Esophagus muscularis mucosa (tissue), 4 donors: ENCODE results near the gene CELF5. TPM values are rescaled to one million over a fixed set of nuclear protein-coding genes. Genes with fewer than 3 reads are reported as not detected.

Experiments used
- DNase-seq: peaks from one replicate; pipeline ENCODE4 v3.0.0-alpha.2; 2017; ENCODE audit errors: extremely low spot score
- H3K27ac ChIP-seq, 4 donors: fragments of 200-600 bp; sonication (generic); replicated peaks in 1 of 4; 1 replicate in 3 of 4; 2 replicates in 1 of 4; pipeline ENCODE4 v1.5.1; 2016 to 2019; ENCODE audit warnings: mild to moderate bottlenecking in 1 of 4
- H3K27me3 ChIP-seq, 4 donors: fragments of 200-600 bp; sonication (generic); one replicate each; pipeline versions ENCODE4 v1.5.1 to v1.6.0; 2016 to 2019
- H3K36me3 ChIP-seq, 4 donors: fragments of 200-600 bp; sonication (generic); one replicate each; pipeline ENCODE4 v1.5.1; 2016 to 2019
- H3K4me1 ChIP-seq, 4 donors: fragments of 200-600 bp; sonication (generic); one replicate each; pipeline ENCODE4 v1.5.1; 2016 to 2019
- H3K4me3 ChIP-seq, 4 donors: fragments of 200-600 bp; sonication (generic); 1 replicate in 2 of 4; 2 replicates in 2 of 4; pipeline ENCODE4 v1.5.1; 2016 to 2019; ENCODE audit warnings: mild to moderate bottlenecking in 4 of 4, moderate library complexity in 1 of 4
- H3K9me3 ChIP-seq, 4 donors: fragments of 200-600 bp; sonication (generic); 1 replicate in 3 of 4; 2 replicates in 1 of 4; pipeline ENCODE4 v1.5.1; 2016 to 2019
- EP300 ChIP-seq: sonication (generic); formaldehyde crosslinking; IDR thresholded peaks from one replicate; pipeline ENCODE4 v1.6.1; 2017; ENCODE audit warnings: antibody characterized with exemption
- POLR2A ChIP-seq: fragments of 450-650 bp; IDR thresholded peaks from one replicate; pipeline ENCODE4 v1.6.1; 2017; ENCODE audit warnings: antibody characterized with exemption, moderate library complexity, mild to moderate bottlenecking, low read depth
- POLR2AphosphoS5 ChIP-seq, 2 donors: sonication (generic); formaldehyde crosslinking; IDR thresholded peaks; one replicate each; pipeline ENCODE4 v1.6.1; 2017; ENCODE audit warnings: antibody characterized with exemption in 2 of 2
- WGBS: methylation state at CpG from one replicate; pipeline ENCODE4 v1.1.5; 2018; 5-methylcytosine and 5-hydroxymethylcytosine counted together
- intact Hi-C: fragments of 100-400 bp; cut with DNase I; formaldehyde crosslinking; loops from one replicate; pipeline ENCODE4 v1.15.1; 2023
- total RNA-seq, 4 donors: library from RNA; depleted of rRNA; stranded (reverse); fragments of >200 nt; gene quantifications; one replicate each; pipeline versions ENCODE4 v1.1.0 to v1.2.1, GENCODE V29; 2016
- TF ChIP-seq, protein P1 (sequence below), 3 experiments: fragments of 200-600 bp in 2 of 3; fragments of 450-650 bp in 1 of 3; sonication (generic) in 2 of 3; IDR thresholded peaks; one replicate each; pipeline ENCODE4 v1.5.1; 2017 to 2019; ENCODE audit warnings: antibody characterized with exemption in 3 of 3, mild to moderate bottlenecking in 2 of 3, moderate library complexity in 1 of 3

CELF5 gene
- total RNA-seq, 4 donors from 2014 or later: 0.17 TPM; not detected in 3

GRCh38 chr19:3344608-3345598, 120.4 kb downstream of the CELF5 start:
- Histone ChIP-seq H3K4me3 (no peak overlapping the region), H3K27ac (peak overlapping the region; percentile 90 to 97 (median 95)), H3K36me3 (no peaks in the 10 kb centered on the region), H3K9me3 (no peaks in the 10 kb centered on the region), H3K4me1 (peaks cover 27 to 88% (median 74%) of the 10 kb centered on the region in 4 donors), H3K27me3 (no peaks in the 10 kb centered on the region)
- no peak for TF ChIP-seq POLR2AphosphoS5 (IDR thresholded peaks at IDR 0.05)
- TF ChIP-seq POLR2A: no peak
- TF ChIP-seq, protein P1, sequence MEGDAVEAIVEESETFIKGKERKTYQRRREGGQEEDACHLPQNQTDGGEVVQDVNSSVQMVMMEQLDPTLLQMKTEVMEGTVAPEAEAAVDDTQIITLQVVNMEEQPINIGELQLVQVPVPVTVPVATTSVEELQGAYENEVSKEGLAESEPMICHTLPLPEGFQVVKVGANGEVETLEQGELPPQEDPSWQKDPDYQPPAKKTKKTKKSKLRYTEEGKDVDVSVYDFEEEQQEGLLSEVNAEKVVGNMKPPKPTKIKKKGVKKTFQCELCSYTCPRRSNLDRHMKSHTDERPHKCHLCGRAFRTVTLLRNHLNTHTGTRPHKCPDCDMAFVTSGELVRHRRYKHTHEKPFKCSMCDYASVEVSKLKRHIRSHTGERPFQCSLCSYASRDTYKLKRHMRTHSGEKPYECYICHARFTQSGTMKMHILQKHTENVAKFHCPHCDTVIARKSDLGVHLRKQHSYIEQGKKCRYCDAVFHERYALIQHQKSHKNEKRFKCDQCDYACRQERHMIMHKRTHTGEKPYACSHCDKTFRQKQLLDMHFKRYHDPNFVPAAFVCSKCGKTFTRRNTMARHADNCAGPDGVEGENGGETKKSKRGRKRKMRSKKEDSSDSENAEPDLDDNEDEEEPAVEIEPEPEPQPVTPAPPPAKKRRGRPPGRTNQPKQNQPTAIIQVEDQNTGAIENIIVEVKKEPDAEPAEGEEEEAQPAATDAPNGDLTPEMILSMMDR (IDR thresholded peaks at IDR 0.05): no peak
- TF ChIP-seq EP300: no peak
- intact Hi-C loops: no loop called here
- no peak for DNase-seq
- WGBS: 93% methylated on average over 24 of the region's 25 CpGs

- no peak for DNase-seq
- Histone ChIP-seq H3K4me1 (peaks cover 27 to 91% (median 81%) of the 10 kb centered on the region in 4 donors), H3K4me3 (peak overlapping the region; percentile 12 to 33 (median 25)), H3K27me3 (no peaks in the 10 kb centered on the region), H3K36me3 (no peaks in the 10 kb centered on the region), H3K27ac (peak overlapping the region; percentile 90 to 97 (median 95)), H3K9me3 (no peaks in the 10 kb centered on the region)
- 59% methylated on average over 11 of the region's 15 CpGs for WGBS
- intact Hi-C loops: no loop called here
- no peak for TF ChIP-seq POLR2A
- no peak for TF ChIP-seq POLR2AphosphoS5 (IDR thresholded peaks at IDR 0.05)
- TF ChIP-seq, protein P1 (IDR thresholded peaks at IDR 0.05): no peak
Measured at GRCh38 chr19:3345850-3346460, 121.5 kb downstream of the CELF5 start.

Other genes starting within 250 kb of the CELF5 start
- 1 to 10 TPM in 1 of 4 donors, under 1 TPM in 2, not detected in 1; 0.75 to 1.2 (median 0.91) TPM for gene TLE6, start 247.1 kb upstream of the CELF5 start, total RNA-seq
- 10 to 100 TPM; 34.0 to 51.2 (median 44.1) TPM for gene TLE2, start 195.4 kb upstream of the CELF5 start, total RNA-seq
- gene TLE5, start 162.2 kb upstream of the CELF5 start, total RNA-seq: 100 to 1,000 TPM; 657 to 947 (median 804) TPM
- 100 to 1,000 TPM in 3 of 4 donors, 10 to 100 TPM in 1; 90.5 to 169 (median 119) TPM for gene GNA11, start 130.3 kb upstream of the CELF5 start, total RNA-seq
- 10 to 100 TPM in 1 of 4 donors, 1 to 10 TPM in 3; 4.3 to 13.8 (median 5.3) TPM for gene GNA15, start 88.6 kb upstream of the CELF5 start, total RNA-seq
- 1 to 10 TPM in 3 of 4 donors, under 1 TPM in 1; 0.42 to 5.5 (median 2.4) TPM for gene S1PR4, start 45.9 kb upstream of the CELF5 start, total RNA-seq
- 10 to 100 TPM; 26.2 to 33.6 (median 29.7) TPM for gene NCLN, start 38.7 kb upstream of the CELF5 start, total RNA-seq
- 100 to 1,000 TPM; 165 to 297 (median 211) TPM for gene NFIC, start 141.9 kb downstream of the CELF5 start, total RNA-seq